HG03565 (cell line): ENCODE measurements around the gene DNAJC22.
"Not testable (repeated sequence)": the region's sequence is repeated elsewhere in the genome, so short reads cannot be mapped to it uniquely, and the experiment has no call there.

Experiments
- ATAC-seq: cut with Tn5 transposase; IDR thresholded peaks from one replicate; pipeline ENCODE4 v1.9.1; 2021; ENCODE audit warnings: mild to moderate bottlenecking, moderate library complexity; ENCODE audit not compliant: unreplicated experiment

Gene DNAJC22

DNA sequence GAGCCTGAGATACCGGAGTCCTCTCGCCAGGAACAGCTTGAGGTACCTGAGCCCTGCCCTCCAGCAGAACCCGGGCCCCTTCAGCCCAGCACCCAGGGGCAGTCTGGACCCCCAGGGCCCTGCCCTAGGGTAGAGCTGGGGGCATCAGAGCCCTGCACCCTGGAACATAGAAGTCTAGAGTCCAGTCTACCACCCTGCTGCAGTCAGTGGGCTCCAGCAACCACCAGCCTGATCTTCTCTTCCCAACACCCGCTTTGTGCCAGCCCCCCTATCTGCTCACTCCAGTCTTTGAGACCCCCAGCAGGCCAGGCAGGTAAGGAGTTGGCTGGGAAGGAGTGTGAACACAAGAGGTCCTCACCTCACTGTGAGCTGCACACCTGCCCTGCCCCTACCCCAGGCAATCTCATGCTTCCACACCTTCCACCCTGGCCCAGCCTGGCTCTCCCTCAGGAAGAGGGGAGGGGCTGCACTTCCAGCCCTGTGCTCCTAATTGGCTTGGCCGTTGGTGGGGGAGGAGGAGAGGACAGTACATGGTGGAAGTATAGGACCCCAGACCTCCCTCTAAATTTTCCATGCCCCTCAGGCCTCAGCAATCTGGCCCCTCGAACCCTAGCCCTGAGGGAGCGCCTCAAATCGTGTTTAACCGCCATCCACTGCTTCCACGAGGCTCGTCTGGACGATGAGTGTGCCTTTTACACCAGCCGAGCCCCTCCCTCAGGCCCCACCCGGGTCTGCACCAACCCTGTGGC, 15.9 kb upstream of the DNAJC22 start:
- no peak for ATAC-seq

DNA sequence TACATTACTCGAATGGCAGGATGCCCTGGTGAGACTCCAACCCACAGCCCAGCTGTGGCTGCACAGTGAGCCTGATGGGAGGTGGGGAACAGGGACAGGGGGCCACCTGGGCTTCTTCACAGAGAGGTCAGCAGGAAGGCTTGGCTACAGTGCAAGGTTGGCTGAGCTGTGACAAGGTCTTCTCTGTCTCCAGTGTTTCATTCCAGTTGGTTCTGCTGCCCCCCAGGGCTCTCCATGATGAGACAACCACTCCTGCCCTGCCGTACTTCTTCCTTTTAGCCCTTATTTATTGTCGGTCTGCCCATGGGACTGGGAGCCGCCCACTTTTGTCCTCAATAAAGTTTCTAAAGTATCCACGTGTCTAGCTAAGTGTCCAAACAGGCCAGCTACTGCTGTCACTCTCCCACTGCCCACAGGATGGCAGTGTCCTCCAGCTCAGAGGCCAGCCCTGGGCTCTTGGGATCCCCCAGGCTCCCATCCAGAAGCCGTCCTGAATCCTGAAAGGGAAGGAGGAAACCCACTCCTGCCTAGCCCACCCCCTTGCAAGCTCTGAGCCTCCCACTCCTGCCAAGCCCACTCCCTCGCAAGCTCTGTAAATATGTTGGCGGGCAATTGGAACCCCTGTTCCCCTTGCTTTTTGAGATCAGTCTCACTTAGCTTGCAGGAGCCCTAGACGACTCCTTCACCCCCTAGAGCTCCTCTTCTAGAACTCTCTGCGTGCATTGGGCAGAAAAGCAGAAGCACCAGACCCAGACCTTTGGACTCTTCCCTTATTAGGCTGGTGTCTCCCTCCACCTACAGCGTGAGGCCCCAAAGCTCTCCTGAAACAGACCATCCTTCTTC, 15.1 kb upstream of the DNAJC22 start:
- no peak for ATAC-seq

DNA sequence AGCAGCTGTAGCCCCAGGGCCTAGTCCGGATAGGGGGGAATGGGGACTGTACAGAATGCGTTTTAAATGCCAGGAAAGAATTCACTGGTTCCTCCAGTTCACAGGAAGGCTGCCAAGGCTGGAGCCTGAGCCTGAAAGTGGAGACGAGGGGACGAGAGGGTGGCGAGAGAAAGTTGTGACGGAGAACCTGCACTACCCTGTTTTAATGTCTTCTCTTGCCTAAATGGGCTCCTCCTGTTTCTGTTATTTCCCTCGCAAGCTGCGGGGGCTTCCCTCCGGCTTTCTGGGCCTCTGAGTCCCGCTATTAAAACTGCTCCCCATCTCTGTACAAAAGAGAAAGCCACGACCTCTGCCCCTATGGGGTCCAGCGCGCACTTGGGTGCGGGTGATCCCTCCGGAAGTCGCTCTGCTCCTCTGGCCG, 14.2 kb upstream of the DNAJC22 start:
- ATAC-seq = no peak

DNA sequence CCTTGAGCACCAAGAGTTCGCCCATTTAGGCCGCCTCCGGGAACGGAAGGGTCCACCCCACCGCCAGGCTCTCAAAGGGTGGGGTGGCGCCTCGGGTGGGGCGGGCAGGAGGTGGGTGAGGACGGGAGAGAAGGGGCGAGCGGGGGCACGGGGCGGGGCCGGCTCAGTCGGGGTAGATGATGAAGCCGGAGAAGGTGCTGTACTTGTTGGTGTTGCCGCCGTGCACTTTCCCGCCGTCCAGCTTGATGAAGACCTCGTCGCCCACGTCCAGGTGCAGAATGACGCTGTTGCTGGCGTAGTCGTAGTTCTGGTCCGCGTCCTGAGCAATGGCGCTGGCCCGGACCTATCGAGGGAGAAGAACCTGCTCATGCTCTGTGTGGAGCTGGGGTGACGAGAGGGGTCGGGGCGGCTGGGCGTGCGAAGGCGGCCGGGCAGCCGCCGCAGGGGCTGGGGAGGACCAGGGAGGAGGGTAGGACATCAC, 13.8 kb upstream of the DNAJC22 start:
- ATAC-seq = no peak

DNA sequence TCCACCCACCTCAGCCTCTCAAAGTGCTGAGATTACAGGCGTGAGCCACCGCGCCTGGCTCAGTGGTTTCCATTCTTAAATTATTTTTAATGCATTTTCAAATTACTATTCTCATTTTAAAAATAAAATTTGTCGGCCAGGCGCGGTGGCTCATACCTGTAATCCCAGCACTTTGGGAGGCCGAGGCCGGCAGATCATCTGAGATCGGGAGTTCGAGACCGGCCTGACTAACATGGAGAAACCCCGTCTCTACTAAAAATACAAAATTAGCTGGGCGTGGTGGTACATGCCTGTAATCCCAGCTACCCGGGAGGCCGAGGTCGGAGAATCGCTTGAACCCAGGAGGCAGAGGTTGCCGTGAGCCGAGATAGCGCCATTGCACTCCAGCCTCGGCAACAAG, 12.9 kb upstream of the DNAJC22 start:
- not testable (repeated sequence) for ATAC-seq

DNA sequence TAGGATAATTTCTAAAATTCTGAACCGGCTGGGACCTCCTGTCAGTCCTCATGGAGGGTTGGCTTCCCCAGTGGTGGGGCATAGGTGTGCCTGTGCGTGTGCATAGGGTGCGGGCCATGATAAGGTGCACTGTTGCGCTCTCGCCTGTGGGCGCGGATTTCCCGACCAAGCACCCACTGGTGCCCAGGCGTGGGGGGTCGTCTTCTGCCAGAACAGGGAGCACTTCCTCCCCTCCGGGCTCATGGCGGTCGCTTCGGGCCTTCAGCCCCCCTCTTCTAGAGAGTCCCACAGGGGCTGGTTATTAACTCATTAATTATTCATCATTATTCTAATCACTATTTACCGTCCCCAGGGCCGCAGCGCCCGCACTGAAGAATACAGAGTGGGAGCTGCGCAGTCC, 12.5 kb upstream of the DNAJC22 start:
- no peak for ATAC-seq

DNA sequence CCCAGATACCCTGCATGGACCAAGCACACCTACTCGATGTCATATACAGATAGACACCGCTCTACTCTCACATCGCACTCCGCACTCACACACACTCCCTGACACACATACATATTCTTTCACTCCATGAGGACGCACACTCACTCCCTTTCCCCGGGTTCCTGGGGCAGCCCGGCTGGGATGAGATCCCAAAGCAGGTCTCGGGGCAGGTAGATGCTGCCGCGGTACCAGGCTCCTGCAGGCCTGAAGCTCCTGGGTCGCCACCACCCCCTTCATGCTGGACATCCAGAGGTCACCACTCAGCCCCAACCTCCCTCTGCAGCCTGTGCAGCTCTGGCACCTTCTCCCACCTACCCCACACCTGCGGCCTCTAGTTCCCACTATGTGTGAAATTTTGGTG, 12.0 kb upstream of the DNAJC22 start:
- ATAC-seq = no peak

DNA sequence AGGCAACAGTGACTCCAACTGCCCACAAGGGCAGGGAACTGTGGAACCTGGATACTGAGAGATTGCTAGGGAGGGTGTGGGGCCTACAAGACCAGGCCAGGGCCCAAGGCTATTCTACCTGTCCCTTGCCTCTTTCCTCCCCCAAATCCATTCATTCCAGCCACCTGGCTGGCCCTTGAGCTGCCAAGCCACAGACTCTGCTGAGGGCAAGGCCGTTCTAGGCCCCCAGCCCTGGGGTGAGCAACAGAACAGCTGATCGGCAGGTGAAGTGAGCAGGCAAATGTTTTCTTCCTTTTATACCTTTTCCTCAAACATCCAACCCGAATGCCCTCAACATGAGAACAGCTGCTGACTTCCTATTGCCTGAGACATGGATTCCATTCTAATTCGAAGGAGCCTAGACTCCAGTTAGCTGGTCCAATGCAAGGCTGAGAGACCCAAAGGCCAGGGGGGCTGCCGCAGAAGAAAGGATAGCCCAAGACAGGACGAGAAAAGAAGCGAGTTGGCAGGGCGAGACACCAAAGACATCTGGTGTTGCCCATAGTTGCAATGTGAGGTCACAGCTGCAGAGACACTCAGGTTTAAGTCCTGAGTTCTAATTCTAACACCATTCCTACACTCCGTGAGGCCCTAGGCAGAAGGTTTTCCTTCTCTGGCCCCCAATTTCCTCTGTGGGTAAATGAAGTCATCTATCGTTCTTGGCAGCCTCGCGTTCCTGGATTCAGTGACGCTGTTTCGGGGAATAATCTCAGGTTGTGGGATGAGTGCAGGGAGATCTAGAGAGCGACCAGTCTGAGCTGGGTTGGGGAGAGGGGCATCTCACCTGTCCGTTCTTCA, 11.4 kb upstream of the DNAJC22 start:
- ATAC-seq = no peak

DNA sequence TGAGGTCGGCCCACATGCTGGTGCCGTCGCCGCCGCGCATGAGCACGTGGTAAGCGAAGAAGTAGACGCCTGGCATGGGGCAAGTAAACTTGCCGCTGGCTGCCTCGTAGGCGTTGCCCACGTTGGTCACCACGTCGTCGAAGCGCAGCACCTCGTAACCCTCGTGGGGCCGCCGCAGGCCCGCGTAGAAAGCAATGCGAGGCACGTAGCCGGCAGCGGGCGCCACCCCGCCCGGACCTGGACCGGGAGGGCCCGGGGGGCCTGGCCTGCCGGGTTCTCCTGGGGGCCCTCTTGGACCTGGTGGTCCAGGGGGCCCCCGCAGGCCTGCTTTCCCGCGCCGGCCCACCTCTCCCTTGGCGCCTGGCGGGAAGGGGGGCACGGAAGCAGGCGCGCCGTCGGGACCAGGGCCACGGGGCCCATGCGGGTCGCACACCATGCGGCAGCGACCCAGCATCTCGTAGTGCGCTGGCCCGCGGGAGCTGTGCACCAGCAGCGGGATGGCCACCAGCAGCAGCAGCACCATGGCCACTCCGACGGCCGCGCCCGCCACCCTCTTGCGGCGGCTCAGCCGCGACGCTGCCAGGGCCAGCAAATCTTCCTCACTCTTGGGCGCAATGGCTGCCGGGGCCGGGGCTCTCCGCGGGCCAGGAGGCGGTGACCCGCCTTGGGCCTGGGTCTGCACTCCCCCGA, 10.6 kb upstream of the DNAJC22 start:
- ATAC-seq = no peak

DNA sequence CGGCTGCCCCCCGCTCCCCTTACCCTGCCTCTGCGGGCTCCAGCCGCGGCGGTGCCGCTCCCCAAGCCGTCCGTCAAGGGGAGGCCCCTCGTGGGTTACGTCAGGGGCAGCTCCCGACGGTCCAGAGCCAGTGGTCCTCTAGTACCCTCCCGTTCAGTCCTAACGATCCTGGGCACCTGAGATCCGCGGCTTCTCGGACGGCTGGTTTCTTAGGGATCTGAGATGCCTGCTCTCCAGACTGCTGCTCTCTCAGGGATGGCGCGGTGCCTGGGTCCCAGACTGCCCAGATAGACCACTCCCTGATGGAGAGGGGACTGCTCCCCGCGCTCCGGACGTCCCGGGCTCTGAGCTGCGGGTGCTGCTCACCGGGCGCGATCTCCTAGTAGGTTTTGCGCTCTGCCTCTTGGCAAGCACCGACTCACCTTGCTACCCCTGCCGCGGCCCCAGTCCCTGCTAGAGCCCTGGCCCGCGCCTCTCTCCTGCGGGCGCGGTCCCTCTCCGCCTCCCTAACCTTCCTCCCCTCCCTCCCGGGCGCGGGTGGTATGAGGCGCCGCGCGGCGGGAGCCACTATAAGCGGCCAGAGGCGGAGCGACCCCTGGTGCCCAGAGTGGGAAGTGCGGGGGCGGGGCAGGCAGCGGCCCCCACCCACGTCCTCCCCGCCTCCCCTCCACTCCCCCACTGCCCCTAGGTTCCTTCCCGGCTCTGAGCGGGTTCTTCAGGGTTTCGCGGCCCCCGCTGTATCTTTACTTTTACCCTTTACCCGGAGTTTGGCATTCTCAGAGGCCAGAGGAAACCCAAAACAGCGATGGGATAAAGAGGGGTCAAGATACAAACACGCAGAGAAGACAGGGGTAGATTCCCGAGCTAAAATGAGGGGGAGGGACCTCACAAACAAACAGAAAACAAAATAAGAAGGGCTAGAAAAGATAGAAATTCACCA, 9.8 kb upstream of the DNAJC22 start, which contains the start of gene C1QL4:
TSS of gene C1QL4 (minus strand) at position 544 of the 940 bp plus-strand sequence. CDS start 711 bp downstream, outside the sequence.
- peak; percentile 51 for ATAC-seq

DNA sequence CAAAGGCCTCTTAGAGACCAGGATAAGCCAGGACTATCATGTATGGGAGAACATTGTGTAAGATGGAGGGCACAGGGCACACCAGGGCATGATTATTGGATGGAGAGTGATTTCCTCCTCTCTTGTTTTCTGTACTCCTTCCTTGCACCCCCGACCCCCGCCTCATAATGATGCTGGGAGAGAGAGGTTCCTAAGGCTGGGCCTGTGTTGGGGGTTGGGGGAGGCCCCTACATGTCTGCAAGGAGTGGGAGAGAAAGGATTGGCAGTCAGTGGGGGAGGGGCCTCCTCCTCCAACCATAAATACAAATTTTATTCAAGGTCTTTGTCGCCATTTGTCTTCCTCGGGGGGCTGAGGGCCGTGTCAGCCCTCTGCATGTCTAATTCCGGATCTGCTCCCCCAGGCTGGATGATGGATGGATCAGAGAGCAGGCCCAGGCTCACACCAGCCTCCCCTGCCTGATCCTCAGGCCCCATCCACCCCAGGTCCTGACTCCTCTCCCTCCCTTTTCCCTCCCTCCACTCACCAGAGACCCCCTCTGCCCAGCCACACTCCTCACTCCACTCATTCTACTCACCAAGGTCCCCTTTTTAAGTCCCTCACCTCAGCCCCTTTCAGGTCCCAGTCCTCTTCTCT, 7.7 kb upstream of the DNAJC22 start:
- no peak for ATAC-seq

DNA sequence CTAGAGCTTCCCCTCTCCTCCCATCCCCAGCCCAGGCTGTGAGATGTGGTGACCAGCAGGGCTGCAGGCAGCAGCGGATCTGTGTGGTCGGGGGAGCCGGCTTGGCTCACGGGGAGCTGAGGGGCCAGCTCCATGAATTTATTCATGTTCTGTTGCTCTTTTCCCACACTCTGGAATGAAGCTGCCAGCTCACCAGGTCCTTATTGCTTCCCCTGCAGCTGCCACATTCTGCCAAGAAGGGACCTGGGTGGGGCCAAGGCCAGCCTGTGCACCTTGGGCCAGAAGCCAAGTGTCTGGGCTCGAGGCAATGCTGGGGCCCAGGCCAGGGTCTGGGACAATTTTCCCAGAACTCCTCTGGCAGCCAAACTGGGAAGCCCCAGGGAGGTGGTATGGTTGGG, 7.2 kb upstream of the DNAJC22 start:
- ATAC-seq = no peak

DNA sequence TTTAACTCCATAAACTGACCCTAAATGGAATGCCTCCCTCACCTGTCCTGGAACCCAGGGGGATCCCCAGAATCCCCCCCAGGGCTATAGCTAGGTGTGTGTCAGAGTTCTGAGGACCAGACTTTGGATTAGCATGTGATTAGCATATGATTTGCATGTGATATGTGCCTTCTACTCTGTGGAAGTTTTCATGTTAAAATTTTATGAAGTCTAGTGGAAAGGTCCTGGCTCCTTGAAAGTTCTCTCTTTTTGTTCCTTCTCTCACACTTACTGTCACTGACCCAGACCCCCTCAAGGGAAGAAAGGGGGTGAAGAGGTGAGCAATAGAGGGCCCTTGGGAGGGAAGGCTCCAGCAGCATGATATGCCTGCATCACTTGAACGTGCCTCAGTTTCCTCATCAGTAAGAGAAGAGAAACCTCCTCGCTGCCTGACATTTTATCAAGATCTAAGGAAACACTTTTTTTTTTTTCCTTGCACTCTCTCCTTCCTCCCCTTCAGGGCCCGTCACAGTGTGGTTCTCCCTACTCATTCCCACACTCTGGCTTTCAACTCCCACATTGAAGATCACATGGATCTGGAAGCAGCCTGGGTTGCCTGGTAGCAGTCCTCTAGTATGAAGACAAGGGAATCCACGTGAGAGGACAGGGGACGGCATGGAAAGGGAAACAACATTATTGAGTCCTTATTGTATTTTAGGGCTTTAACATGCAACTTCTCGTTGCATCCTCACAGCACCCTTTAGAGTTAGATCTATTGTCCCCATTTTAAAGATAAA, 6.4 kb upstream of the DNAJC22 start:
- ATAC-seq = no peak

DNA sequence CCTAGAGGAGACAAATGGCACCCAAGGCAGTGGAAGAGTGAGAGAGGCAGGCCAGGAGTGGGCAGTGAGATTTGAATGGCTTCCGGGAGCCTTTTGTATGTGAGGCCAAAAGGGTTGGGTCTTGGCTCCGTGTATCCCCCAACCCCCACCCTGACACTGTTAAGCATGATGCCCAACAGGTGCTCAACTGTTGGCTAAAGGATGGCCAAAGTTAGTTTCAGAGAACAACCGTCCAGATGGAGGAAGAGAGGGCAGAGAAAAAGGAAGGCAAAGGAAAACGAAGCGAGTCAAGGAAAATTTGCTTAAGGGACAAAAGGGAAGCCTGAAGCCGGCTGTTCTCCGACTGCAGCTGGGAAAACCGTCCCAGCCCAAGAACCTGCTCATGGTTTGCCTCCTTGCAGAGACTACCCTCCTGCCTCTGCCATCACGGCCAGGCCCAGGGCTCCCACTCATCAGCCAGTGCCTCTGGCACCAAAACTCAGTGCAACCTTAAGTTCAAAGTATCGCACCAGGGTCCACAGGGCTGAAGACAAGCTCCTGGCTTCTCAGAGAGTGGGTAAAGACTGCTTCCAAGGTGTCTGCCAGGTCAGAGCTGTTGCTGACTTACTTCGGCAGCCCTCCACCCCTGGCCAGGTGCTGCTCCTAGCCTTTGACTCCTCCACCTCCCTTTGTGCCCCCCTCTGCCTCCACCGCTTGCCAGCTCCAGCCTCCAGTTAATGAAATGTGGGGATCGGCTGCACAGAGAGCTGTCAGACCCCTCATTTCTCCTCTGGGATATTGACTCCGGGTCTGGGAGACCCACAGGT, 5.5 kb upstream of the DNAJC22 start:
- ATAC-seq = no peak

DNA sequence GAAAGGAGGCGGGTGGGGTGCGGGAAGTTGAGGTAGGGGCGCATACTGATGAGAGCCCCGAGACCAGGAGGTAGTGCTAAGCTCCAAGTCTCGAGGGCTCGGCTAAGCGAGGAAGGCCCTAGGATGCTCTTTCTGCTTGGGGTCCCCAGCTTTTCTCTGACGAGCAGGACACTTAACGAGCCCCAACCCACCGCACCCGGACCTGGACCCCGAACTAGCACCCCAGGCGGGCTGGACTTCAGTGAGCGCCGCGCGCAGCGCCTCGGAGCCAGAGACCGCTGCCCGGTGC, 5.0 kb upstream of the DNAJC22 start:
- ATAC-seq = no peak

DNA sequence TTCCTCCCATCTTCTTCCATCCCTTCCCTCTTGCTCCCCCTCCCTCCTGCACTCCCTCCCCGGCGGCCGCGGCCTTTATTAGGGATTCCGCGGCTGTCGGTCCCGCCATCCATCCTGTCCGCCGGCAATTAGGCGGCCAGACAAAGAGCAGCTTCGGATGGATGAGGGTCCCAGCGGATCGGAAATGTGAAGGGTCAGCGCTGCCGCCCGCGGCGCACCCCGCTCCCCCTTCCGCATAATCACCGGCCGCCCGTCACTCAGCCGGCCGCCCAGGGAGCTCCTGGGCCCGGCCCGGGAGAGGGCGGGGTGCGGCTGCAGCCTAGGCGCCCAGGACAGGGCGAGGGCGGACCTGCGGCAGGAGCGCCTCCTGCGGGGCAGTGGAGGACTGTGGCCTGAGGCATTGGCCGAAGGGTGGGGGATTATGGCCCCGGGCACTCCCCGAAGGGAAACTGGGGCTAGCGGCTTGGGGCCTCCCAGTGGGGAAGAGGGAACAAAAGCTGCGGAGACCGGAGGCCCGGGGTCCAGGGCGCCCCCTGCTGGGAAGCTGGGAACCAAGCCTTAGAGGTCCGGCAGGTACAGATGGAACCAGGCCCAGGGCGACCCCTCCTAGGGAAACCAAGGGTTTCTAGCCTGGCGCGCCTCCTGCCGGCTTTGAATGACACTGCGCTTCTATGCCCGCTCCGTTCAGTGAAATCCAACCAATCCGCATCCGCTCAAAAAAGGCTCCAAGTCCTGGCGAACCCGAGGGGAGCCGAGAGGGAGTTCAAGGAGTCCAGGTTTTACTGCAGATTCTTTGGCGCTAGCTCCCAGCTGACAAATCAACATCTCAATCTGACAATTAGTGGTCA, 4.4 kb upstream of the DNAJC22 start:
- peak; percentile 41 for ATAC-seq
